OCI-LY7 (cell line): ENCODE data around the gene PIAS4. TPM values are rescaled to one million over a fixed set of nuclear protein-coding genes. Genes with fewer than 3 reads are reported as not detected.

Source experiments
- BruUV-seq: library from RNA; stranded (reverse); fragments of 400-500 nt; replicated peaks from 2 replicates; lab custom pipeline; 2021; lab: Mats Ljungman, UMichigan
- CTCF ChIA-PET: fragments of 300-600 bp; sonication (Branson Sonifier 250); formaldehyde crosslinking; loops from one replicate; lab custom pipeline; 2022; ENCODE audit warnings: antibody characterized with exemption; ENCODE audit not compliant: unreplicated experiment; lab: Charles Lee
- POLR2A ChIA-PET: fragments of 300-600 bp; sonication (Branson Sonifier 250); formaldehyde crosslinking; loops from one replicate; lab custom pipeline; 2022; ENCODE audit warnings: antibody characterized with exemption; lab: Charles Lee
- DNase-seq: peaks from one replicate; pipeline ENCODE4 v3.0.0-alpha.2; 2015; ENCODE audit warnings: low spot score
- H2AFZ ChIP-seq: fragments of 200-600 bp; sonication (generic), shearing (Covaris generic); 2 replicates; pipeline ENCODE4 v1.6.1; 2014; ENCODE audit warnings: mild to moderate bottlenecking, antibody characterized with exemption, low read length, moderate library complexity
- H3K27ac ChIP-seq: fragments of 200-600 bp; sonication (generic); 2 replicates; pipeline ENCODE4 v1.5.1; 2014; ENCODE audit warnings: mixed run types, low read depth, mild to moderate bottlenecking, moderate library complexity, low read length, inconsistent platforms; ENCODE audit not compliant: poor library complexity, severe bottlenecking
- H3K36me3 ChIP-seq: fragments of 200-600 bp; sonication (generic); 2 replicates; pipeline ENCODE4 v1.6.1; 2014; ENCODE audit warnings: mild to moderate bottlenecking, antibody characterized with exemption, low read length, moderate library complexity, mixed read lengths; ENCODE audit not compliant: insufficient read depth
- H3K4me1 ChIP-seq: fragments of 200-600 bp; sonication (generic); 2 replicates; pipeline ENCODE4 v1.5.1; 2014; ENCODE audit warnings: mild to moderate bottlenecking, low read length; ENCODE audit not compliant: insufficient read depth, poor library complexity, severe bottlenecking
- H3K4me2 ChIP-seq: fragments of 200-600 bp; sonication (generic); 2 replicates; pipeline ENCODE4 v1.6.1; 2014; ENCODE audit warnings: mild to moderate bottlenecking, low read length
- H3K4me3 ChIP-seq: fragments of 200-600 bp; sonication (generic); 2 replicates; pipeline ENCODE4 v1.5.1; 2014; ENCODE audit warnings: mild to moderate bottlenecking, low read depth, low read length; ENCODE audit not compliant: poor library complexity, severe bottlenecking
- H3K79me2 ChIP-seq: fragments of 200-600 bp; sonication (generic); 2 replicates; pipeline ENCODE4 v1.6.1; 2016; ENCODE audit warnings: low read depth, mild to moderate bottlenecking, low read length, moderate library complexity, mixed read lengths; ENCODE audit not compliant: insufficient read depth
- H3K9me2 ChIP-seq: fragments of 200-600 bp; sonication (generic); 2 replicates; pipeline ENCODE4 v1.6.1; 2016; ENCODE audit warnings: mild to moderate bottlenecking, low read length, mixed read lengths; ENCODE audit not compliant: insufficient read depth
- H3K9me3 ChIP-seq: fragments of 200-600 bp; sonication (generic); 2 replicates; pipeline ENCODE4 v1.6.1; 2014; ENCODE audit warnings: mild to moderate bottlenecking, mixed run types, low read length, mixed read lengths
- H4K20me1 ChIP-seq: fragments of 200-600 bp; sonication (generic); 2 replicates; pipeline ENCODE4 v1.6.1; 2014; ENCODE audit warnings: mild to moderate bottlenecking, antibody characterized with exemption, low read length, moderate library complexity, mixed read lengths; ENCODE audit not compliant: insufficient read depth
- EZH2phosphoT487 ChIP-seq: fragments of 200-600 bp; sonication (generic); IDR thresholded peaks from 2 replicates; pipeline ENCODE4 v1.6.1; 2018; ENCODE audit warnings: low read depth, borderline replicate concordance, mild to moderate bottlenecking, mixed run types, antibody characterized with exemption, low read length, moderate library complexity, mixed read lengths
- intact Hi-C: fragments of 100-400 bp; cut with micrococcal nuclease; formaldehyde crosslinking; loops from one replicate; pipeline ENCODE4 v1.10.0; 2022; ENCODE audit not compliant: unreplicated experiment
- total RNA-seq, 2 experiments: library from RNA; depleted of rRNA in 1 of 2; stranded (reverse); fragments of >200 nt in 1 of 2; shearing (Covaris generic) in 1 of 2; gene quantifications; 2 replicates each; pipeline ENCODE4 v1.2.3, GENCODE V29; 2014 to 2022
- TF ChIP-seq, protein P1 (sequence below): fragments of 200-600 bp; sonication (generic); conservative IDR thresholded peaks from 2 replicates; pipeline ENCODE4 v1.5.1; 2014; ENCODE audit warnings: mild to moderate bottlenecking, antibody characterized with exemption, low read length, moderate library complexity, mixed read lengths

The PIAS4 gene
- total RNA-seq, 2 experiments from 2014 or later = 25.3 to 35.0 TPM

DNA sequence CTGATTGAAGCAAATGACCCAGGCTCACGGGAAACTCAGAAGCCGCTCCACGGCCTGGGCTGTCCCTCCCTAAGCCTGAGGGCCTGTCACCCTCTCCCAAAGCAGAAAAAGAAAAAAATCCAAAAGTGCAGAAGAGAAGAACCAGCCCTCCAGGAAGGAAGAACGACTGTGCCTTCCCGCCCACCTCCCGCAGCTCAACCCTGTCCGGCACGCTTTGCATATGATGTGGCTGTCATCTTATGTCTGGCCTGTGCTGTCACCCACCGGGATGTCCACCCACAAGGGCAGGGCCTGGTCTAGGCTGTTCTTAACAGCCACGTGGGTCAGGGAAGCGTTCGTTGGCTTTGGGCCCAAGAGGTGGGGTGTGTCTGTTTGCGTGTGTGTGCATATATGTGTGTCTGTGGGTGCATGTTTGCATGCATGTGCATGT, 45.5 kb downstream of the PIAS4 start:
- Histone ChIP-seq H2AFZ (no peak overlapping the region), H3K36me3 (peaks cover 85% of the 10 kb centered on the region), H3K9me2 (no peaks in the 10 kb centered on the region), H3K4me1 (no peaks in the 10 kb centered on the region), H3K27ac (no peak overlapping the region), H3K79me2 (peaks cover 77% of the 10 kb centered on the region), H3K4me3 (no peak overlapping the region), H4K20me1 (no peaks in the 10 kb centered on the region; the same call in 1 of the 2 replicates), H3K4me2 (no peak overlapping the region), H3K9me3 (no peaks in the 10 kb centered on the region)
- ChIA-PET CTCF (no interaction called here), POLR2A (no interaction called here)
- no peak for DNase-seq
- no peak for TF ChIP-seq EZH2phosphoT487
- TF ChIP-seq, protein P1, sequence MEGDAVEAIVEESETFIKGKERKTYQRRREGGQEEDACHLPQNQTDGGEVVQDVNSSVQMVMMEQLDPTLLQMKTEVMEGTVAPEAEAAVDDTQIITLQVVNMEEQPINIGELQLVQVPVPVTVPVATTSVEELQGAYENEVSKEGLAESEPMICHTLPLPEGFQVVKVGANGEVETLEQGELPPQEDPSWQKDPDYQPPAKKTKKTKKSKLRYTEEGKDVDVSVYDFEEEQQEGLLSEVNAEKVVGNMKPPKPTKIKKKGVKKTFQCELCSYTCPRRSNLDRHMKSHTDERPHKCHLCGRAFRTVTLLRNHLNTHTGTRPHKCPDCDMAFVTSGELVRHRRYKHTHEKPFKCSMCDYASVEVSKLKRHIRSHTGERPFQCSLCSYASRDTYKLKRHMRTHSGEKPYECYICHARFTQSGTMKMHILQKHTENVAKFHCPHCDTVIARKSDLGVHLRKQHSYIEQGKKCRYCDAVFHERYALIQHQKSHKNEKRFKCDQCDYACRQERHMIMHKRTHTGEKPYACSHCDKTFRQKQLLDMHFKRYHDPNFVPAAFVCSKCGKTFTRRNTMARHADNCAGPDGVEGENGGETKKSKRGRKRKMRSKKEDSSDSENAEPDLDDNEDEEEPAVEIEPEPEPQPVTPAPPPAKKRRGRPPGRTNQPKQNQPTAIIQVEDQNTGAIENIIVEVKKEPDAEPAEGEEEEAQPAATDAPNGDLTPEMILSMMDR = no peak
- intact Hi-C loops = no loop called here
- no TSS peak for BruUV-seq

DNA sequence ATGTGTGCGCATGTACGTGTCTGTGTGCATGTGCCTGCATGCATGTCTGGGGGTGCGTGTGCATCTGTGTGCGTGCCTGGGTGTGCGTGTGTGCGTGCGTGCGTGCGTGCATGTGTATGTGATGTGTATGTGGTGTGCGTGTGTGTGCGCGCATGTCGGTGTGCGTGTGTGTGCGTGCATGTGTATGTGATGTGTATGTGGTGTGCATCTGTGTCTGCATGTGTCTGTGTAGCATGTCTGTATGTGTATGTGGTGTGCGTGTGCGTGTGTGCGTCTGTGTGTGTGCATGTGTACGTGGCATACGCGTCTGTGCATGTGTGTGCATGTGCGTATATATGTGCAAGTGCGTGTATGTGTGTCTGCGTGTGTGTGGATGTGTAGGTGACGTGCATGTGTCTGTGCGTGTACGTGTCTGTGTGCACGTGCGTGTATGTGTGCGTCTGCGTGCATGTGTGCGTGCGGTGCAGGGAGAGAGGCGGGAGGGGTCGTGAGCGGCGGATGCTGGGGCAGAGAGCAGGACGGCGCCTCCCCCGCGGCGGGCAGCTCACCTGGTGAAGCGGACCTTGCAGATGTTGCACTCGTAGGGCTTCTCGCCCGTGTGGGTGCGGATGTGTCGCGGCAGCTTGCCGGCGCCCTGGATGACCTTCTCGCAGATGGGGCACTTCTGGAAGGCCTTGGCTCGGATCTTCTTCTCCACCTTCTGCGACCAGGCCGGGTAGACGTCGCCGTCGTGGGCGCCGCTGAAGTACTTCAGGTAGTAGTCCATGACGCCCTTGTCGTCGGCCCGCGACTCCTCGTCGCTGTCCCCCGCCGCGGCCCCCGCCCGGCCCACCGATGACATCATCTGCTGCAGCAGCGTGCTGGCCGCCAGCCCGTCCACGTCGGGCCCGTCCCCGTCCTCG, 46.1 kb downstream of the PIAS4 start:
- H3K9me3 ChIP-seq = no peaks in the 10 kb centered on the region
- H3K9me2 ChIP-seq = no peaks in the 10 kb centered on the region
- peaks cover 79% of the 10 kb centered on the region for H3K36me3 ChIP-seq
- no TSS peak for BruUV-seq
- TF ChIP-seq, protein P1 = no peak
- TF ChIP-seq EZH2phosphoT487 = no peak
- no peak for DNase-seq
- intact Hi-C loops = no loop called here
- no peak overlapping the region for H3K4me3 ChIP-seq
- ChIA-PET CTCF (no interaction called here), POLR2A (no interaction called here)
- no peak overlapping the region for H3K4me2 ChIP-seq
- H3K27ac ChIP-seq = no peak overlapping the region
- peaks cover 76% of the 10 kb centered on the region for H3K79me2 ChIP-seq
- H4K20me1 ChIP-seq = no peaks in the 10 kb centered on the region; the same call in 1 of the 2 replicates
- H3K4me1 ChIP-seq = no peaks in the 10 kb centered on the region
- no peak overlapping the region for H2AFZ ChIP-seq
